Neural cell (in vitro differentiated cells): ENCODE measurements around the gene PAK5. TPM values are rescaled to one million over a fixed set of nuclear protein-coding genes. Genes with fewer than 3 reads are reported as not detected.

Experiments
- H2AFZ ChIP-seq: fragments of 200-600, 300-800 bp; sonication (generic), shearing (Covaris generic); 2 replicates; pipeline ENCODE4 v1.6.0; 2014; ENCODE audit warnings: low read depth, mild to moderate bottlenecking, antibody characterized with exemption, low read length, moderate library complexity
- H3F3A ChIP-seq: fragments of 200-600 bp; shearing (Covaris generic); 2 replicates; pipeline ENCODE4 v1.6.1; 2016; ENCODE audit warnings: mild to moderate bottlenecking, moderate library complexity, mixed read lengths, antibody characterized with exemption, low read length; ENCODE audit not compliant: insufficient read depth, poor library complexity, severe bottlenecking
- H3K27ac ChIP-seq: fragments of 200-600, 300-800 bp; sonication (generic), shearing (Covaris generic); 2 replicates; pipeline ENCODE4 v1.5.1; 2014; ENCODE audit warnings: mild to moderate bottlenecking, low read length, moderate library complexity
- H3K27me3 ChIP-seq: fragments of 300-800, 200-600 bp; sonication (generic), shearing (Covaris generic); 2 replicates; pipeline ENCODE4 v1.6.0; 2014; ENCODE audit warnings: mild to moderate bottlenecking, low read depth, low read length, moderate library complexity; ENCODE audit not compliant: insufficient read depth
- H3K36me3 ChIP-seq: fragments of 300-800, 200-600 bp; sonication (generic), shearing (Covaris generic); 2 replicates; pipeline ENCODE4 v1.5.1; 2014; ENCODE audit warnings: mild to moderate bottlenecking, antibody characterized with exemption, low read length, moderate library complexity; ENCODE audit not compliant: insufficient read depth
- H3K4me2 ChIP-seq: fragments of 300-800, 200-600 bp; sonication (generic), shearing (Covaris generic); 2 replicates; pipeline ENCODE4 v1.6.0; 2014; ENCODE audit warnings: mild to moderate bottlenecking, low read length
- H3K4me3 ChIP-seq: fragments of 300-800, 200-600 bp; sonication (generic), shearing (Covaris generic); 2 replicates; pipeline ENCODE4 v1.5.1; 2014; ENCODE audit warnings: mild to moderate bottlenecking, low read length, moderate library complexity
- H3K79me2 ChIP-seq: fragments of 200-600 bp; shearing (Covaris generic); replicated peaks from 2 replicates; pipeline ENCODE4 v1.6.0; 2014; ENCODE audit warnings: mild to moderate bottlenecking, low read length, moderate library complexity; ENCODE audit not compliant: insufficient read depth
- H3K9ac ChIP-seq: fragments of 300-800, 200-600 bp; sonication (generic), shearing (Covaris generic); 2 replicates; pipeline ENCODE4 v1.6.1; 2016; ENCODE audit warnings: mild to moderate bottlenecking, low read length, mixed read lengths
- H3K9me2 ChIP-seq: fragments of 200-600 bp; shearing (Covaris generic); 2 replicates; pipeline ENCODE4 v1.6.1; 2016; ENCODE audit warnings: mild to moderate bottlenecking, low read length, mixed read lengths; ENCODE audit not compliant: insufficient read depth
- H3K9me3 ChIP-seq: fragments of 200-600, 300-800 bp; sonication (generic), shearing (Covaris generic); 2 replicates; pipeline ENCODE4 v1.6.1; 2016; ENCODE audit warnings: mild to moderate bottlenecking, mixed run types, low read length, moderate library complexity, mixed read lengths
- H4K20me1 ChIP-seq: fragments of 200-600 bp; shearing (Covaris generic); 2 replicates; pipeline ENCODE4 v1.6.1; 2016; ENCODE audit warnings: mild to moderate bottlenecking, mixed run types; ENCODE audit not compliant: insufficient read depth
- CTCF ChIP-seq: fragments of 450-650 bp; IDR thresholded peaks from 2 replicates; pipeline ENCODE4 v1.5.1; 2014; ENCODE audit warnings: antibody characterized with exemption, mild to moderate bottlenecking, moderate library complexity; ENCODE audit not compliant: poor library complexity, severe bottlenecking
- EP300 ChIP-seq: fragments of 450-650 bp; conservative IDR thresholded peaks from 2 replicates; pipeline ENCODE4 v1.6.1; 2014; ENCODE audit warnings: antibody characterized with exemption, mild to moderate bottlenecking, moderate library complexity; ENCODE audit not compliant: poor library complexity, severe bottlenecking
- EZH2 ChIP-seq: fragments of 200-600, 300-800 bp; shearing (Covaris generic), sonication (generic); IDR thresholded peaks from 2 replicates; pipeline ENCODE4 v1.6.1; 2014; ENCODE audit warnings: antibody characterized with exemption, low read length, borderline replicate concordance, mild to moderate bottlenecking; ENCODE audit not compliant: insufficient read depth, poor library complexity, severe bottlenecking
- MXI1 ChIP-seq: fragments of 450-650 bp; conservative IDR thresholded peaks from 2 replicates; pipeline ENCODE4 v1.6.1; 2014; ENCODE audit warnings: antibody characterized with exemption, mild to moderate bottlenecking; ENCODE audit not compliant: poor library complexity, severe bottlenecking
- POLR2AphosphoS5 ChIP-seq: IDR thresholded peaks from 2 replicates; pipeline ENCODE4 v1.6.1; 2012
- RAD21 ChIP-seq: fragments of 450-650 bp; conservative IDR thresholded peaks from 2 replicates; pipeline ENCODE4 v1.6.1; 2014; ENCODE audit warnings: antibody characterized with exemption, mild to moderate bottlenecking, moderate library complexity
- REST ChIP-seq: IDR thresholded peaks from 2 replicates; pipeline ENCODE4 v1.6.1; 2012; ENCODE audit warnings: borderline replicate concordance
- SMC3 ChIP-seq: fragments of 450-650 bp; conservative IDR thresholded peaks from 2 replicates; pipeline ENCODE4 v1.6.1; 2014; ENCODE audit warnings: antibody characterized with exemption, mild to moderate bottlenecking, moderate library complexity; ENCODE audit not compliant: poor library complexity
- TAF1 ChIP-seq: IDR thresholded peaks from 2 replicates; pipeline ENCODE4 v1.6.1; 2012; ENCODE audit warnings: low read depth
- polyA plus RNA-seq: library from polyadenylated mRNA; depleted of rRNA; stranded (reverse); fragments of >200 nt; gene quantifications from 2 replicates; pipeline ENCODE4 v1.2.3, GENCODE V29; 2014

The PAK5 gene
- polyA plus RNA-seq, 1 donor from 2014 or later = 48.3 TPM

- H4K20me1 ChIP-seq = no peaks in the 10 kb centered on the region
- H3K9ac ChIP-seq = no peak overlapping the region
- no peaks in the 10 kb centered on the region for H3K79me2 ChIP-seq
- no peak overlapping the region for H3K27ac ChIP-seq
- H3K27me3 ChIP-seq = no peaks in the 10 kb centered on the region
- H3K4me2 ChIP-seq = no peak overlapping the region
- TF ChIP-seq EZH2 (no peak), REST (no peak), SMC3 (no peak), MXI1 (no peak), EP300 (no peak), RAD21 (no peak), CTCF (no peak), TAF1 (no peak), POLR2AphosphoS5 (no peak)
- no peak overlapping the region for H3K4me3 ChIP-seq
- H3K9me3 ChIP-seq = no peaks in the 10 kb centered on the region
- H2AFZ ChIP-seq = no peak overlapping the region
- H3K36me3 ChIP-seq = no peaks in the 10 kb centered on the region
- H3F3A ChIP-seq = no peaks in the 10 kb centered on the region
- H3K9me2 ChIP-seq = no peaks in the 10 kb centered on the region
Observed at GRCh38 chr20:9499126-9499899, 339.6 kb downstream of the PAK5 start.

GRCh38 chr20:9498322-9498721 is 340.6 kb downstream of the PAK5 start:
- Histone ChIP-seq H3K36me3 (no peaks in the 10 kb centered on the region), H3F3A (no peaks in the 10 kb centered on the region), H3K27me3 (no peaks in the 10 kb centered on the region), H3K9ac (no peak overlapping the region), H3K4me3 (no peak overlapping the region), H3K9me2 (no peaks in the 10 kb centered on the region), H3K9me3 (no peaks in the 10 kb centered on the region), H3K27ac (no peak overlapping the region), H4K20me1 (no peaks in the 10 kb centered on the region), H3K79me2 (no peaks in the 10 kb centered on the region), H3K4me2 (no peak overlapping the region), H2AFZ (no peak overlapping the region)
- TF ChIP-seq REST (no peak), RAD21 (no peak), MXI1 (no peak), SMC3 (no peak)
